Fibroblast of skin of left quadriceps (primary cell): ENCODE data around the gene TNFSF15.

Source experiments
- DNase-seq, 2 experiments: peaks; one replicate each; pipeline ENCODE4 v3.0.0-alpha.2; 2013; ENCODE audit warnings: low read depth in 2 of 2

Gene TNFSF15

DNA sequence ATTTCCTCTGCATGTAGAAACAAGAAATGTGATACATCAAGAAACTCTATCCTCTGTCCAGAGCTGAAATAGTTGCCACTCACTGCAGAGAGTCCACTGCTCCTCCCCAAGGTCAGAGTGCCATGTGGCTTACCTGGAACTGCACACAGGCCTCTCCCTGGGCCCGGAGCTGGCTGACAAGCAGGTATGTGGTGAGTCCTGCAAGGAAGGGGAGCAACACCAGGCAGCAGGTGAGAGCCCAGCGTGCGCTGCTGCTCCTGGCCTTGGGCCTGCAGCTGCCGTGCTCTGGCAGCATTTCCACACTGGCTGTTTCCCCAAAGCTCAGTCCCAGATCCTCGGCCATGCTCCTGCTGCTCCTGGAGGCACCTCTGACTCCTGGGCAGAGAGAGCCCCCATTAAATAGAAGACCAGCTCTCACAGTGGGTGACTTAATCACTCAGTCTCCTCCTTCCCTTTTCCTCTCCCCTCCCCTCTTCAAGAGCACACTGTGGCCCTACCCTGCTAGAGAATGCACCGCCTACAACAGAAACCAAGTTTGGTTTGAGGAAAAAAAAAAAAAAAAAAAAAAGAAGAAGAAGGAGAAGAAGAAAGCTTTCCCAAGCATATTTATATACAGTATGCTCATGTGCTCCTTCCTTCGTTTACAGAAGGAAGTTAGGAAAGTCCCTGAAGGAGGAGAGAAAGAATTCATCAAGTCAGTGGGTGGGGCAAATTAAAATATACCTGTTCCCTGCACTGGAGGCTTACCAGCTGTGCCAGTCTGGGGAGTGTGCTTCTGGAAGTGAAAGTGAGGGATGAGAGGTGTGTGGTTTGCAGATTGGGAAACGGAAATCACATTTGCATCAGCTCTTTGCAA lies at the start of gene TNFSF15:
TSS of gene TNFSF15 (minus strand) at position 370 of the 856 bp plus-strand sequence. CDS start at position 343, 27 bp downstream.
- DNase-seq, result no peak

- no peak for DNase-seq
Measured at GRCh38 chr9:114855488-114855887, 49.6 kb upstream of the TNFSF15 start.

DNA sequence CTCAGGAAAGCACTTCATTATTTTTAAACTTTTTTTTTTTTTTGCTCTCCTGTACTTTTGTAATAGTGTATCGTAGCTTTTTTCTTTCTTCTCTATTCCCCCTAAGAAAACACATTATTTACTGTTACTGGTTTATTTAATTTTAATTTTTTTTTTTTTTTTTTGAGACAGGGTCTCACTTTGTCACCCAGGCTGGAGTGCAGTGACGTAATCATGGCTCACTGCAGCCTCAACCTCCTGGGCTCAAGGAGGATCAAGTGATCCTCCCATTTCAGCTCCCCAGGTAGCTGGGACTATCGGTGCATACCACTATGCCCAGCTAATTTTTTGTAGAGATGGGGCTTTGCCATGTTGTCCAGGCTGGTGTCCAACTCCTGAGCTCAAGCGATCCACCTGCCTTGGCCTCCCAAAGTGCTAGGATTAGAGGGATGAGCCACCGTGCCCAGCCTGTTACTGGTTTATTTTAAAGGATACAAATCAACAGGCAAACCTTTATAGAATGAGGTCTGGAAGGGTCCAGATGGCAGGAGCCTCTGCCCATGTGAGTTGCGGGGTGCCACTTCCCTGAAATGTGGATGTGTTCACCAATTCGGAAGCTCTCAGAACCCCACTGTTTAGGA lies 49.0 kb upstream of the TNFSF15 start:
- DNase-seq, result no peak

- no peak for DNase-seq
Measured at GRCh38 chr9:114853071-114853855, 47.4 kb upstream of the TNFSF15 start.

DNA sequence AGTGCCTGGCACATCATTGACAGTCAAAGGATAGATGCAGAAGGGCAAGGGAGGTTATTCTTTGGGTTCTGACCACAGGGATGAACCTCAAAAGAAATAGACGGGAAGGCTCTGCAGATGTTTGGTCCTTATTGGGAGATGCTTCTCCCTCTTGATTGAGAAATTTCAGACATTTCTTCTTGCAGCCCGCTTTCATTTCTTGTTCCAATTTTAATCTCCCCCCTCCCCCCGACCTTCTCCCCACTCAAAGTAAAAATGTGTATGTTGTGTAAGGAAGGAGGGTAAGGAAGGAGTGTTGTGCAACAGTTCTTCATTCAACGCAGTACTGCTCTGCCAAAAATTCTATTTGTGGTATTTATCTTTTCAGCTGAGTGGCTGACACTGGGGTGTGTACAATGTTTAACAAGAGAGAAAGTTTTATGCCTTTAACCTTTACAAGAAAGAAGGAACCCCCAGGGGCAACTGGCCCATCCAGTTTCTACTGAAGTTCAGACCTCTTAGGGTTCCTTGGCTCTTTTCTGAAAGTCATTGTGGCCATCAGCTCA lies 46.3 kb upstream of the TNFSF15 start:
- peak; percentile 89 to 90 for DNase-seq

- DNase-seq, result no peak
Measured at GRCh38 chr9:114851306-114851705, 45.5 kb upstream of the TNFSF15 start.

DNA sequence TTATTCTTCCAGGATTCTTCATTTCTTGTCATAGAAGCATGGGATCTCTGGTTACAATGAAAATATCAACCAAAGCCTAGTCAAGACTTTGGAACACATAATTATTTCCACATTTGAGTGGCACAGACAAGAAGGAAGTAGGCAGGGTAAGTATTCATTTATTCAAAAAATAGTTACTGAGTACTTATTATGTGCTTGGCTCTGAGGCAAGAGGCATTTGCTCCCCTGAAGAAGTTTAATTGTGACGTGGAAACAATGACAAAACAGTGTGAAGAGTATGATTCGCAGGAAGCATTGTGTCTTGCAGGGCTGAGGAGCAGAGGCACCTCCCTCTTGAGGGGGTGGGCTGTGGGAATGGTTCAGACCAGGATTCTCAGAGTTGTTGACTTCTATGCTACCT lies 45.0 kb upstream of the TNFSF15 start:
- DNase-seq, result no peak

GRCh38 chr9:114849450-114849849 lies 43.6 kb upstream of the TNFSF15 start:
- peak; percentile 53 for DNase-seq

DNA sequence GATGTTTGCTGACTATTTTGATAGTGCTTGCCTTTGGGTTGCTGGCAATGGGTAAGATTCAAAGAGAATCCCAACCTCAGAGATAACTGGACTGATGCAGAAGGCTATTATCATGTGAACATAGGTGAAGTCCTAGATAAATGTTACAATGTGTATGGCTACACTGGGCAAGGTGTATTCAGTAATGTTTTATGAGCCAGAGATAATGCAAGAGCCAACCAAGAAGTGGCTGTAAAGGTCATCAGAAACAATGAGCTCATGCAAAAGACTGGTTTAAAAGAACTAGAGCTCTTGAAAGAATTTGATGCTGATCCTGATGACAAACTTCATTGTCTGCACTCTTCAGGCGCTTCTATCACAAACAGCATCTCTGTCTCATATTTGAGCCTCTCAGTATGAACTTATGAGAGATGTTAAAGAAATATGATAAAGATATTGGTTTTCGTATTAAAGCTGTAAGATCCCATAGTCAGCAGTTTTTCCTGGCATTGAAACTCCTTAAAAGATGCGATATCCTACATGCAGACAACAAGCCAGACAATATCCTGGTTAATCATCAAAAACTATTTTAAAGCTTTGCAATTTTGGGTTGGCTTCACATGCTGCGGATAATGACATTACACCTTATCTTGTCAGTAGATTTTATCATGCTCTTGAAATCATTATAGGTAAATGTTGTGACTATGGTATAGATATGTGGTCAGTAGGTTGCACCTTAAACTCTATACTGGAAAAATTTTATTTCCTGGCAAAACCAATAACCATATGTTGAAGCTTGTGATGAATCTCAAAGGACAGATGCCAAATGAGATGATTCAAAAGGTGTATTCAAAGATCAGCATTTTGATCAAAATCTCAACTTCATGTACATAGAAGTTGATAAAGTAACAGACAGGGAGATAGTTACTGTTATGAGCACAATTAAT lies 41.9 kb upstream of the TNFSF15 start:
- no peak for DNase-seq

GRCh38 chr9:114845373-114845772 lies 39.5 kb upstream of the TNFSF15 start:
- no peak for DNase-seq

DNA sequence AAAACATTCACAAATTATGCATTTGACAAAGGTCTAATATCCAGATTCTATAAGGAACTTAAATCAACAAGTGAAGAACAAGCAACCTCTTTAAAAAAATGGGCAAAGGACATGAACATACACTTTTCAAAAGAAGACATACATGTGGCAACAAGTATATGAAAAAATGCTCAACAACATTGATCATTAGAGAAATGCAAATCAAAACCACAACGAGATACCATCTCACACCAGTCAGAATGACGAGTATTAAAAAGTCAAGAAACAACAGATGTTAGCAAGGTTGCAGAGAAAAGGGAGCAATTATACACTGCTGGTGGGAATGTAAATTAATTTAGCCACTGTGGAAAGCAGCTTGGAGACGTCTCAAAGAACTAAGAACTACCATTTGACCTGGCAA lies 38.9 kb upstream of the TNFSF15 start:
- no peak for DNase-seq

GRCh38 chr9:114837923-114838322 lies 32.1 kb upstream of the TNFSF15 start:
- DNase-seq, result no peak

DNA sequence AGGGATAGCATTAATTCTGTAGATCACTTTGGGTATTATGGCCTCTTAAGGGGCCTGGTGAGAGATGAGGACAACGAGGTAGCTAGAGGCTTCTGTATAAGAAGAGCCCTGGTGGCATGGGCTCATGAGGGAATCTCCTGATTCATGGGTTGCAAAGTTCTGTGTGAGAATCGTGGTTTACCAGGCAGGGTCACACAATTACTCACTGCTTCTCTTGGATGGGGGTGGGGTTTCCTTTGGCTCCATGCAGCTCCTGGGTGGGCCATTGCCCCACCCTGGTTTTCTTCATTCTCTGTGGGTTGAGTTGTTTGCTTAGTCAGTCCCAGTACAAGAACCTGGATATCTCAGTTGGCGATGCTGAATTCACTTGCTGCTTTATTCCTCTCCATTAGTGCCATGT lies 30.9 kb upstream of the TNFSF15 start:
- no peak for DNase-seq

DNA sequence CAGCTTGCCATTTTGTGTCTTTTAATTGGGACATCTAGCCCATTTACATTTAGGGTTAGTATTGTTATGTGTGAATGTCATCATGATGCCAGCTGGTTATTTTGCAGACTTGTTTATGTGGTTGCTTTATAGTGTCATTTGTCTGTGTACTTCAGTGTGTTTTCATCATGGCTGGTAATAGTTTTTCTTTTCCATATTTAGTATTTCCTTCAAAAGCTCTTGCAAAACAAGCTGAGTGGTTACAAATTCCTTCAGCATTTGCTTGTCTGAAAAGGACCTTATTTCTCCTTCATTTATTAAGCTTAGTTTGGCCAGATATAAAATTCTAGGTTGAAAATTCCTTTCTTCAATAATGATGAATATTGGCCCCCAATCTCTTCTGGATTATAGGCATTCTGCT lies 28.5 kb upstream of the TNFSF15 start:
- DNase-seq, result no peak

DNA sequence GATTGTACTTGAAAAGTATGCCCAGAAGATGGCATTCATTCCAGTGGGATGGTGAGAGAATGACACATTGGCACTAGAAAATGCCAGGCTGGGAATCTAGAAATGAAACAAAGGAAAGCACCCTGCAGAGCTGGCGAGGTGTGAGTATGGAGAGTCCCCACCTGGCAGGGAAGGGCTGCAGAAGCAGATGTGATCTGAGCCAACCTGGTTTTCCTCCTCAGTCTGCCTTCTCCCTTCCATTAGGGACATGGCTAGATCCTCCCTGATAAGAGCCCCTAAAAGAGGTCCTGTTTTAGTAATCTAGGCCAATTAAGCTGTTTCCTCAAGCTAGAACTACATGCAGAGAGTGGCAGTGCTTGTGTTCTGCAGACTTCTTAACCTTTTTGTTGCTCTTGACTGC lies 24.7 kb upstream of the TNFSF15 start:
- no peak for DNase-seq

DNA sequence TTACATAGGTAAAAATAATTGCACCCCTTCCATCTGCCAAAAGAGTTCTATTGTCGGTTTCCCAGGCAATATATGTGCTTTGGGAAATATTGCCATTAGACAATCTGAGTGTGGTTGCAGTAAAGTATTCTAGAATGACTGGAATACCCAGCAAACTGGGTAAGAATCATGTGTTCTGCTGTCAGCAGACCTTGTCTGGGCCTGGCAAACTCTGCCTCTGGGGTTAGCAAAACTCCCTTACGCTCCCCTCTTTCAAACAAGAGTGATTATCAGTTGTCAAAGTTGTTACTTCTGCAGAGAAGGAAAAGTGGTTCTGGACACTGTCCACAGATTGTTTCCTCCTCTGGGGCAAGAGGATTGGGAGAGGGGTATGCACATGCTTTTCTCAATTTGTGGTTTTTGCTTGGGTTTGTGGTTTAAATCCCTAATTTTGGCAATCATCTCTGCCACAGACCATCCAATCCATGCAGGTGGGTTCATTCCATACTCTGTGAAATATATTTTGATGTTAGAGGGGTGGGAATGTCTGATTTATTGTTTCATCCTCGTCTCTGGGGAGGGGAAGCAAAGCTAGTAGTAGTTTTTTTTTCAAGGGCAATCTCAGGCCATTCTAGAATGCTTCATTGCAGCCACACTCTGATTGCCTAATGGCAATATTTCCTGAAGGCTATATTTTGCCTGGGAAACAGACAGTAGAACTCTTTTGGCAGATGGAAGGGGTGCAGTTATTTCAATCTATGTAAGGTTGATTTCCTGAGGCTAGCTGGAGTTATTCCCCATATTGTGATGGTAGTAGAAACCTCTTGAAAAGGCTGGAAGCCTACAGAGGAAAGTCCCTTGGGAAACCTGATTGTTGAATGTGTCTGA lies 24.0 kb upstream of the TNFSF15 start:
- peak; percentile 37 to 39 for DNase-seq

- DNase-seq, result no peak
Measured at GRCh38 chr9:114828303-114828650, 22.4 kb upstream of the TNFSF15 start.

- no peak for DNase-seq
Measured at GRCh38 chr9:114827641-114828302, 21.9 kb upstream of the TNFSF15 start.

DNA sequence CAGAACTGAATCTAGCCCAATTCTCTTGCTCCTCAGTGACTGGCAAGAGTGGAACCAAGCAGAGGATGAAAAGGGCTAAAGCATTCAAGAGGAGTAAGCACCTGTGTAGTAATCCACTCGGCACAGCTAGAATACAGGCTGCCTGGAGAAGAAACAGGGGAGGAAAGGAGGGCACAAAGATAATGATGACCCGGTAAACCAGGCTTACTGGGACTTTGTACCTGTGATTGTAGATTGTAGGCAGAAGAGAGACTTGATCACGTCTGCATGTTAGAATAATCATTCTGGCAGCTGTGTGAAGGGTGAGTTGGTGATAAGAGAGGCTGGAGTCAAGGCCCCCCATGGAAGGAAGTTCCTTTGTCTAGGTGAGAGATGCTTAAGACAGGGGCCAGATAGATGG lies 20.6 kb upstream of the TNFSF15 start:
- DNase-seq, result no peak
